Osteocyte (in vitro differentiated cells): ENCODE data around the gene CHAC1. TPM values are rescaled to one million over a fixed set of nuclear protein-coding genes. Genes with fewer than 3 reads are reported as not detected.
A peak's percentile ranks its signal among the peaks of the same experiment; 100 is the strongest.

Experiments used
- DNase-seq: peaks from one replicate; pipeline ENCODE4 v3.0.0; 2021; ENCODE audit warnings: mixed read lengths; ENCODE audit not compliant: unreplicated experiment; ENCODE audit errors: extremely low spot score
- H3K27ac Mint-ChIP-seq: one replicate; pipeline ENCODE4 v1.8.0; 2021; ENCODE audit warnings: mild to moderate bottlenecking, mixed read lengths; ENCODE audit not compliant: unreplicated experiment
- H3K27me3 Mint-ChIP-seq: one replicate; pipeline ENCODE4 v1.8.0; 2021; ENCODE audit warnings: mixed read lengths; ENCODE audit not compliant: unreplicated experiment
- H3K36me3 Mint-ChIP-seq: one replicate; pipeline ENCODE4 v1.8.0; 2021; ENCODE audit warnings: mixed read lengths; ENCODE audit not compliant: unreplicated experiment
- H3K4me1 Mint-ChIP-seq: one replicate; pipeline ENCODE4 v1.8.0; 2021; ENCODE audit warnings: mixed read lengths; ENCODE audit not compliant: unreplicated experiment
- H3K4me3 Mint-ChIP-seq: one replicate; pipeline ENCODE4 v1.8.0; 2021; ENCODE audit warnings: mild to moderate bottlenecking, moderate library complexity, mixed read lengths; ENCODE audit not compliant: unreplicated experiment
- H3K9me3 Mint-ChIP-seq: one replicate; pipeline ENCODE4 v1.8.0; 2021; ENCODE audit warnings: mixed read lengths; ENCODE audit not compliant: unreplicated experiment
- CTCF ChIP-seq: fragments of 200-600 bp; sonication (generic); IDR thresholded peaks from 2 replicates; pipeline ENCODE4 v1.5.0; 2021; ENCODE audit warnings: antibody characterized with exemption, mild to moderate bottlenecking, moderate library complexity
- total RNA-seq: library from RNA; stranded (reverse); gene quantifications from 2 replicates; pipeline ENCODE4 v1.2.1, GENCODE V29; 2021

Gene CHAC1
- total RNA-seq, 1 donor from 2014 or later, result 33.3 TPM

GRCh38 chr15:40940296-40940801 lies 12.9 kb upstream of the CHAC1 start:
- H3K4me1 Mint-ChIP-seq, result peaks cover 29% of the 10 kb centered on the region
- no peak for TF ChIP-seq CTCF
- H3K9me3 Mint-ChIP-seq, result no peaks in the 10 kb centered on the region
- no peaks in the 10 kb centered on the region for H3K27me3 Mint-ChIP-seq
- peak overlapping the region; percentile 55 for H3K27ac Mint-ChIP-seq
- H3K36me3 Mint-ChIP-seq, result no peaks in the 10 kb centered on the region
- DNase-seq, result no peak
- peak overlapping the region; percentile 4 for H3K4me3 Mint-ChIP-seq

GRCh38 chr15:40941068-40941527 lies 12.2 kb upstream of the CHAC1 start:
- no peak for TF ChIP-seq CTCF
- no peaks in the 10 kb centered on the region for H3K9me3 Mint-ChIP-seq
- H3K27me3 Mint-ChIP-seq, result peaks cover under 1% of the 10 kb centered on the region
- no peaks in the 10 kb centered on the region for H3K36me3 Mint-ChIP-seq
- H3K4me1 Mint-ChIP-seq, result peaks cover 29% of the 10 kb centered on the region
- peak overlapping the region; percentile 83 for H3K27ac Mint-ChIP-seq
- no peak for DNase-seq
- H3K4me3 Mint-ChIP-seq, result peak overlapping the region; percentile 68

- no peaks in the 10 kb centered on the region for H3K36me3 Mint-ChIP-seq
- H3K27me3 Mint-ChIP-seq, result peaks cover 2% of the 10 kb centered on the region
- peaks cover 29% of the 10 kb centered on the region for H3K4me1 Mint-ChIP-seq
- DNase-seq, result peak; percentile 92
- peak overlapping the region; percentile 68 for H3K4me3 Mint-ChIP-seq
- H3K9me3 Mint-ChIP-seq, result no peaks in the 10 kb centered on the region
- H3K27ac Mint-ChIP-seq, result peak overlapping the region; percentile 83
- peak; percentile 76 for TF ChIP-seq CTCF
These were observed 11.5 kb upstream of the CHAC1 start for GRCh38 chr15:40941528-40942336.

- TF ChIP-seq CTCF, result no peak
- Mint-ChIP-seq H3K4me1 (peaks cover 24% of the 10 kb centered on the region), H3K9me3 (no peaks in the 10 kb centered on the region), H3K36me3 (no peaks in the 10 kb centered on the region), H3K27me3 (peaks cover 2% of the 10 kb centered on the region), H3K4me3 (peak overlapping the region; percentile 54), H3K27ac (peak overlapping the region; percentile 10)
- DNase-seq, result no peak
These were observed 10.9 kb upstream of the CHAC1 start for GRCh38 chr15:40942337-40942854.

GRCh38 chr15:40942878-40943277 lies 10.4 kb upstream of the CHAC1 start:
- Mint-ChIP-seq H3K4me1 (peaks cover 24% of the 10 kb centered on the region), H3K27me3 (peaks cover 2% of the 10 kb centered on the region), H3K27ac (no peak overlapping the region), H3K36me3 (no peaks in the 10 kb centered on the region), H3K4me3 (peak overlapping the region; percentile 54), H3K9me3 (no peaks in the 10 kb centered on the region)
- TF ChIP-seq CTCF, result no peak
- no peak for DNase-seq
